ENCODE data around the gene NT5E.

DNA sequence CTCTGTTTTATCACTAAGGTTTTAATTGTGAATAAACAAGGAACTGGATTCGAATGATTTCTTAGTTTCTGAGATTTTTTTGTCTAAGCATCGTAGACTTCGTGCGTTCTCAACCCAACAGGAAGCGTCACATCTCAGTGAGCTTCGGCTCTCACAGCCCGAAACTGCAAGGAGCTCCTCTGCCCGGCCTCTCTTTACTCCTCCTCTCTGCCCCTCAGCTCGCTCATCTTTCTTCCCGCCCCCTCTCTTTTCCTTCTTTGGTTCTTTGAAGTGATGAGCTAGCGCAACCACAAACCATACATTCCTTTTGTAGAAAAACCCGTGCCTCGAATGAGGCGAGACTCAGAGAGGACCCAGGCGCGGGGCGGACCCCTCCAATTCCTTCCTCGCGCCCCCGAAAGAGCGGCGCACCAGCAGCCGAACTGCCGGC is 480 bp upstream of the NT5E start:
- TF ChIP-seq, protein P1, sequence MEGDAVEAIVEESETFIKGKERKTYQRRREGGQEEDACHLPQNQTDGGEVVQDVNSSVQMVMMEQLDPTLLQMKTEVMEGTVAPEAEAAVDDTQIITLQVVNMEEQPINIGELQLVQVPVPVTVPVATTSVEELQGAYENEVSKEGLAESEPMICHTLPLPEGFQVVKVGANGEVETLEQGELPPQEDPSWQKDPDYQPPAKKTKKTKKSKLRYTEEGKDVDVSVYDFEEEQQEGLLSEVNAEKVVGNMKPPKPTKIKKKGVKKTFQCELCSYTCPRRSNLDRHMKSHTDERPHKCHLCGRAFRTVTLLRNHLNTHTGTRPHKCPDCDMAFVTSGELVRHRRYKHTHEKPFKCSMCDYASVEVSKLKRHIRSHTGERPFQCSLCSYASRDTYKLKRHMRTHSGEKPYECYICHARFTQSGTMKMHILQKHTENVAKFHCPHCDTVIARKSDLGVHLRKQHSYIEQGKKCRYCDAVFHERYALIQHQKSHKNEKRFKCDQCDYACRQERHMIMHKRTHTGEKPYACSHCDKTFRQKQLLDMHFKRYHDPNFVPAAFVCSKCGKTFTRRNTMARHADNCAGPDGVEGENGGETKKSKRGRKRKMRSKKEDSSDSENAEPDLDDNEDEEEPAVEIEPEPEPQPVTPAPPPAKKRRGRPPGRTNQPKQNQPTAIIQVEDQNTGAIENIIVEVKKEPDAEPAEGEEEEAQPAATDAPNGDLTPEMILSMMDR (IDR thresholded peaks at IDR 0.05) = no peak
- TF ChIP-seq POLR2A (IDR thresholded peaks at IDR 0.05) = no peak
